Heart left ventricle (tissue), 13 donors: Measurements from ENCODE around the gene MEGF8.

Experiments
- POLR2A ChIP-seq, 2 donors: fragments of 450-650 bp; IDR thresholded peaks; one replicate each; pipeline ENCODE4 v1.6.1; 2017; ENCODE audit warnings: antibody characterized with exemption in 2 of 2, mild to moderate bottlenecking in 2 of 2, moderate library complexity in 2 of 2
- TF ChIP-seq, protein P1 (sequence below), 12 donors: fragments of 200-600 bp; sonication (generic) in 4 of 12; IDR thresholded peaks; one replicate each; pipeline versions ENCODE4 v1.5.0 to v1.8.0; 2018 to 2022; ENCODE audit warnings: antibody characterized with exemption in 12 of 12, mild to moderate bottlenecking in 5 of 12
- donor health status: ischemic (EF 13 %, LVEDD 7.1; RV severe dilation, severe dysfunction).
- donor health status: DM: no; HTN: yes; CAD: no.
- donor health status: DM: no; HTN: no; CAD: no.
- donor health status: ischemic (EF 25% LVEDD 6.9; RV normal size, moderate dysfunction).
- donor health status: ischemic (EF 25% LVEDD 5.7; RV mildly dilated, moderate dysfunction).
- donor health status: ischemic (EF 35%, LVEDD 5.7; RV mildly dilated, moderate dysfunction).
- donor health status: nonischemic (EF 11% LVEDD 7.7; RV severe dilation, severe dysfunction).
- donor health status: DM: yes; HTN: yes; CAD: no.
- donor health status: PGD.
- donor health status: ischemic (EF 29% LVEDD 5.4; RV normal size, mild dysfunction).
- donor health status: nonischemic (EF 23%, LVEDD 6.1; RV moderate dilation, normal function).

DNA sequence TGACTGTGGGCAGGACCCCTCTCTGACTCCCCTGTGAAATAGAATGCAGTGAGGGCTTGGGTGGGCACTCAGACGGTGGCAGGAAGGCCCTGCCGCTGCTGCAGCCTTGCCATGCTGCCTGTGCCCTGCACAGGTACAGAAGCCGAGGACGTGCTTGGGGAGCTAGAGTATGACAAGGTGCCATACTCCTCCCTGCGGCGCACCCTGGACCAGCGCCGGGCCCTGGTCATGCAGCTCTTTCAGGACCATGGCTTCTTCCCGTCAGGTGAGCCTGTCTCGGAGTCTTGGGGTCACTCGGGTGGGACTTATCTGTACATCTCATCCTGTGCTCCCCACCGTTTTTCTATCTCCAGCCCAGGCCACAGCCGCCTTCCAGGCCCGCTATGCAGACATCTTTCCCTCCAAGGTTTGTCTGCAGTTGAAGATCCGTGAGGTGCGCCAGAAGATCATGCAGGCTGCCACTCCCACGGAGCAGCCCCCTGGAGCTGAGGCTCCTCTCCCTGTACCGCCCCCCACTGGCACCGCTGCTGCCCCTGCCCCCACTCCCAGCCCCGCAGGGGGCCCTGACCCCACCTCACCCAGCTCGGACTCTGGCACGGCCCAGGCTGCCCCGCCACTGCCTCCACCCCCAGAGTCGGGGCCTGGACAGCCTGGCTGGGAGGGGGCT, 30.8 kb upstream of the MEGF8 start:
- TF ChIP-seq, protein P1, sequence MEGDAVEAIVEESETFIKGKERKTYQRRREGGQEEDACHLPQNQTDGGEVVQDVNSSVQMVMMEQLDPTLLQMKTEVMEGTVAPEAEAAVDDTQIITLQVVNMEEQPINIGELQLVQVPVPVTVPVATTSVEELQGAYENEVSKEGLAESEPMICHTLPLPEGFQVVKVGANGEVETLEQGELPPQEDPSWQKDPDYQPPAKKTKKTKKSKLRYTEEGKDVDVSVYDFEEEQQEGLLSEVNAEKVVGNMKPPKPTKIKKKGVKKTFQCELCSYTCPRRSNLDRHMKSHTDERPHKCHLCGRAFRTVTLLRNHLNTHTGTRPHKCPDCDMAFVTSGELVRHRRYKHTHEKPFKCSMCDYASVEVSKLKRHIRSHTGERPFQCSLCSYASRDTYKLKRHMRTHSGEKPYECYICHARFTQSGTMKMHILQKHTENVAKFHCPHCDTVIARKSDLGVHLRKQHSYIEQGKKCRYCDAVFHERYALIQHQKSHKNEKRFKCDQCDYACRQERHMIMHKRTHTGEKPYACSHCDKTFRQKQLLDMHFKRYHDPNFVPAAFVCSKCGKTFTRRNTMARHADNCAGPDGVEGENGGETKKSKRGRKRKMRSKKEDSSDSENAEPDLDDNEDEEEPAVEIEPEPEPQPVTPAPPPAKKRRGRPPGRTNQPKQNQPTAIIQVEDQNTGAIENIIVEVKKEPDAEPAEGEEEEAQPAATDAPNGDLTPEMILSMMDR (IDR thresholded peaks at IDR 0.05), result no peak
- no peak for TF ChIP-seq POLR2A (IDR thresholded peaks at IDR 0.05)
